Smooth muscle cell (in vitro differentiated cells): Measurements from ENCODE around the gene GFRA4. TPM values are rescaled to one million over a fixed set of nuclear protein-coding genes. Genes with fewer than 3 reads are reported as not detected.

ENCODE experiments used
- DNase-seq: peaks from one replicate; lab custom pipeline; 2025; ENCODE audit not compliant: unreplicated experiment; lab: John Stamatoyannopoulos, UW
- H2AFZ ChIP-seq: fragments of 200-600 bp; sonication (generic); 2 replicates; pipeline ENCODE4 v1.6.0; 2016; ENCODE audit warnings: antibody characterized with exemption, low read depth, mild to moderate bottlenecking
- H3F3A ChIP-seq: fragments of 200-600 bp; sonication (generic); 2 replicates; pipeline ENCODE4 v1.6.0; 2017; ENCODE audit warnings: antibody characterized with exemption, low read depth
- H3K27ac ChIP-seq: fragments of 200-600 bp; sonication (generic); 2 replicates; pipeline ENCODE4 v1.5.1; 2016; ENCODE audit warnings: low read depth, mild to moderate bottlenecking
- H3K27me3 ChIP-seq: fragments of 200-600 bp; sonication (generic); 2 replicates; pipeline ENCODE4 v1.6.1; 2016; ENCODE audit warnings: low read depth, mild to moderate bottlenecking
- H3K36me3 ChIP-seq: fragments of 200-600 bp; sonication (generic); 2 replicates; pipeline ENCODE4 v1.5.1; 2016; ENCODE audit warnings: low read depth
- H3K4me1 ChIP-seq: fragments of 200-600 bp; sonication (generic); 2 replicates; pipeline ENCODE4 v1.5.1; 2016; ENCODE audit warnings: low read depth
- H3K4me2 ChIP-seq: fragments of 200-600 bp; sonication (generic); 2 replicates; pipeline ENCODE4 v1.6.0; 2016; ENCODE audit warnings: mild to moderate bottlenecking
- H3K4me3 ChIP-seq: fragments of 200-600 bp; sonication (generic); 2 replicates; pipeline ENCODE4 v1.5.1; 2016; ENCODE audit warnings: mild to moderate bottlenecking
- H3K79me2 ChIP-seq: fragments of 200-600 bp; sonication (generic); 2 replicates; pipeline ENCODE4 v1.6.0; 2016; ENCODE audit warnings: low read depth, mild to moderate bottlenecking
- H3K9ac ChIP-seq: fragments of 200-600 bp; sonication (generic); 2 replicates; pipeline ENCODE4 v1.6.0; 2016; ENCODE audit warnings: low read depth
- H3K9me3 ChIP-seq: fragments of 200-600 bp; sonication (generic); replicated peaks from 2 replicates; pipeline ENCODE4 v1.5.1; 2016; ENCODE audit warnings: low read depth
- H4K20me1 ChIP-seq: fragments of 200-600 bp; sonication (generic); 2 replicates; pipeline ENCODE4 v1.6.0; 2016; ENCODE audit warnings: low read depth
- WGBS: methylation state at CpG from one replicate; pipeline ENCODE4 v1.1.7; 2016; ENCODE audit warnings: low lambda C conversion rate; 5-methylcytosine and 5-hydroxymethylcytosine counted together
- polyA plus RNA-seq: library from polyadenylated mRNA; unstranded; fragments of >200 nt; fragmentation: Nextera tagmentation; extraction: Ambion mirVana; gene quantifications from 2 replicates; pipeline ENCODE4 v1.2.1, GENCODE V29; 2016
- total RNA-seq: library from RNA; depleted of rRNA; stranded (reverse); fragments of >200 nt; gene quantifications from 2 replicates; pipeline ENCODE4 v1.2.3, GENCODE V29; 2014
- TF ChIP-seq, protein P1 (sequence below): fragments of 200-600 bp; sonication (generic); IDR thresholded peaks from 2 replicates; pipeline ENCODE4 v1.5.1; 2017; ENCODE audit warnings: borderline replicate concordance, mild to moderate bottlenecking, antibody characterized with exemption; ENCODE audit not compliant: insufficient read depth, poor library complexity, severe bottlenecking

The GFRA4 gene
- total and polyA plus RNA-seq, 2 experiments from 2014 or later = not detected

GRCh38 chr20:3614466-3614865, 48.7 kb downstream of the GFRA4 start:
- H3K9ac ChIP-seq = no peak overlapping the region
- H3F3A ChIP-seq = no peaks in the 10 kb centered on the region
- DNase-seq = no peak
- H3K4me2 ChIP-seq = no peak overlapping the region
- no peaks in the 10 kb centered on the region for H3K4me1 ChIP-seq
- no peak overlapping the region for H3K4me3 ChIP-seq
- H3K27me3 ChIP-seq = no peaks in the 10 kb centered on the region
- 82% methylated on average over 5 of the region's 5 CpGs for WGBS
- no peak overlapping the region for H2AFZ ChIP-seq
- no peaks in the 10 kb centered on the region for H3K9me3 ChIP-seq
- no peaks in the 10 kb centered on the region for H3K79me2 ChIP-seq
- no peaks in the 10 kb centered on the region for H3K36me3 ChIP-seq
- H4K20me1 ChIP-seq = no peaks in the 10 kb centered on the region
- TF ChIP-seq, protein P1, sequence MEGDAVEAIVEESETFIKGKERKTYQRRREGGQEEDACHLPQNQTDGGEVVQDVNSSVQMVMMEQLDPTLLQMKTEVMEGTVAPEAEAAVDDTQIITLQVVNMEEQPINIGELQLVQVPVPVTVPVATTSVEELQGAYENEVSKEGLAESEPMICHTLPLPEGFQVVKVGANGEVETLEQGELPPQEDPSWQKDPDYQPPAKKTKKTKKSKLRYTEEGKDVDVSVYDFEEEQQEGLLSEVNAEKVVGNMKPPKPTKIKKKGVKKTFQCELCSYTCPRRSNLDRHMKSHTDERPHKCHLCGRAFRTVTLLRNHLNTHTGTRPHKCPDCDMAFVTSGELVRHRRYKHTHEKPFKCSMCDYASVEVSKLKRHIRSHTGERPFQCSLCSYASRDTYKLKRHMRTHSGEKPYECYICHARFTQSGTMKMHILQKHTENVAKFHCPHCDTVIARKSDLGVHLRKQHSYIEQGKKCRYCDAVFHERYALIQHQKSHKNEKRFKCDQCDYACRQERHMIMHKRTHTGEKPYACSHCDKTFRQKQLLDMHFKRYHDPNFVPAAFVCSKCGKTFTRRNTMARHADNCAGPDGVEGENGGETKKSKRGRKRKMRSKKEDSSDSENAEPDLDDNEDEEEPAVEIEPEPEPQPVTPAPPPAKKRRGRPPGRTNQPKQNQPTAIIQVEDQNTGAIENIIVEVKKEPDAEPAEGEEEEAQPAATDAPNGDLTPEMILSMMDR = no peak
- no peak overlapping the region for H3K27ac ChIP-seq

- Histone ChIP-seq H3K4me2 (no peak overlapping the region), H4K20me1 (no peaks in the 10 kb centered on the region), H3K9ac (no peak overlapping the region), H3K27me3 (no peaks in the 10 kb centered on the region), H2AFZ (no peak overlapping the region), H3K27ac (no peak overlapping the region), H3F3A (no peaks in the 10 kb centered on the region), H3K9me3 (no peaks in the 10 kb centered on the region), H3K36me3 (no peaks in the 10 kb centered on the region), H3K4me1 (no peaks in the 10 kb centered on the region), H3K79me2 (no peaks in the 10 kb centered on the region), H3K4me3 (no peak overlapping the region)
- TF ChIP-seq, protein P1 = no peak
- no peak for DNase-seq
- 78% methylated on average over 9 of the region's 9 CpGs for WGBS
Measured at GRCh38 chr20:3613821-3614440, 49.3 kb downstream of the GFRA4 start.

- H3K4me2 ChIP-seq = no peak overlapping the region
- 91% methylated on average over 10 of the region's 10 CpGs for whole genome bisulfite sequencing
- no peaks in the 10 kb centered on the region for H3K27me3 ChIP-seq
- no peaks in the 10 kb centered on the region for H3F3A ChIP-seq
- TF ChIP-seq, protein P1 = no peak
- H4K20me1 ChIP-seq = no peaks in the 10 kb centered on the region
- H3K9me3 ChIP-seq = no peaks in the 10 kb centered on the region
- H3K79me2 ChIP-seq = no peaks in the 10 kb centered on the region
- no peak overlapping the region for H3K27ac ChIP-seq
- H3K4me3 ChIP-seq = no peak overlapping the region
- no peak for DNase-seq
- no peak overlapping the region for H3K9ac ChIP-seq
- H2AFZ ChIP-seq = no peak overlapping the region
- no peaks in the 10 kb centered on the region for H3K4me1 ChIP-seq
- no peaks in the 10 kb centered on the region for H3K36me3 ChIP-seq
Measured at GRCh38 chr20:3612795-3613572, 50.2 kb downstream of the GFRA4 start.
